Measurements from ENCODE around the gene PRKCA. TPM values are rescaled to one million over a fixed set of nuclear protein-coding genes. Genes with fewer than 3 reads are reported as not detected.

Gene PRKCA
- total RNA-seq, 1 donor from 2014 or later: 15.5 TPM

GRCh38 chr17:66495035-66495434 lies 192.6 kb downstream of the PRKCA start:
- DNase-seq (ENCODE audit: extremely low spot score in 2 of 2): no peak
- Histone ChIP-seq H3K36me3 (no peaks in the 10 kb centered on the region), H3K27ac (no peak overlapping the region), H3K27me3 (no peaks in the 10 kb centered on the region), H3K9me3 (no peaks in the 10 kb centered on the region), H3K4me3 (no peak overlapping the region), H3K4me1 (no peaks in the 10 kb centered on the region)
- intact Hi-C loops (cut with DNase I): loop anchor here (10.0 kb wide), 1 partner anchor 60 kb away; no protein-coding TSS in a partner anchor
- TF ChIP-seq, protein P1, sequence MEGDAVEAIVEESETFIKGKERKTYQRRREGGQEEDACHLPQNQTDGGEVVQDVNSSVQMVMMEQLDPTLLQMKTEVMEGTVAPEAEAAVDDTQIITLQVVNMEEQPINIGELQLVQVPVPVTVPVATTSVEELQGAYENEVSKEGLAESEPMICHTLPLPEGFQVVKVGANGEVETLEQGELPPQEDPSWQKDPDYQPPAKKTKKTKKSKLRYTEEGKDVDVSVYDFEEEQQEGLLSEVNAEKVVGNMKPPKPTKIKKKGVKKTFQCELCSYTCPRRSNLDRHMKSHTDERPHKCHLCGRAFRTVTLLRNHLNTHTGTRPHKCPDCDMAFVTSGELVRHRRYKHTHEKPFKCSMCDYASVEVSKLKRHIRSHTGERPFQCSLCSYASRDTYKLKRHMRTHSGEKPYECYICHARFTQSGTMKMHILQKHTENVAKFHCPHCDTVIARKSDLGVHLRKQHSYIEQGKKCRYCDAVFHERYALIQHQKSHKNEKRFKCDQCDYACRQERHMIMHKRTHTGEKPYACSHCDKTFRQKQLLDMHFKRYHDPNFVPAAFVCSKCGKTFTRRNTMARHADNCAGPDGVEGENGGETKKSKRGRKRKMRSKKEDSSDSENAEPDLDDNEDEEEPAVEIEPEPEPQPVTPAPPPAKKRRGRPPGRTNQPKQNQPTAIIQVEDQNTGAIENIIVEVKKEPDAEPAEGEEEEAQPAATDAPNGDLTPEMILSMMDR (IDR thresholded peaks at IDR 0.05): no peak
- no peak for TF ChIP-seq POLR2AphosphoS5 (IDR thresholded peaks at IDR 0.05; ENCODE audit: insufficient read depth in 1 of 2, low read depth in 1 of 2)
- no peak for TF ChIP-seq POLR2A (IDR thresholded peaks at IDR 0.05)

GRCh38 chr17:66496306-66496705 lies 193.9 kb downstream of the PRKCA start:
- Histone ChIP-seq H3K27ac (no peak overlapping the region), H3K27me3 (no peaks in the 10 kb centered on the region), H3K36me3 (no peaks in the 10 kb centered on the region), H3K4me1 (no peaks in the 10 kb centered on the region), H3K4me3 (no peak overlapping the region), H3K9me3 (no peaks in the 10 kb centered on the region)
- DNase-seq (ENCODE audit: extremely low spot score in 2 of 2): no peak
- TF ChIP-seq POLR2AphosphoS5 (IDR thresholded peaks at IDR 0.05; ENCODE audit: insufficient read depth in 1 of 2, low read depth in 1 of 2) (no peak), POLR2A (IDR thresholded peaks at IDR 0.05) (no peak)
- TF ChIP-seq, protein P1 (IDR thresholded peaks at IDR 0.05): no peak
- intact Hi-C loops (cut with DNase I): loop anchor here (10.0 kb wide), 1 partner anchor 58 kb away; no protein-coding TSS in a partner anchor

DNA sequence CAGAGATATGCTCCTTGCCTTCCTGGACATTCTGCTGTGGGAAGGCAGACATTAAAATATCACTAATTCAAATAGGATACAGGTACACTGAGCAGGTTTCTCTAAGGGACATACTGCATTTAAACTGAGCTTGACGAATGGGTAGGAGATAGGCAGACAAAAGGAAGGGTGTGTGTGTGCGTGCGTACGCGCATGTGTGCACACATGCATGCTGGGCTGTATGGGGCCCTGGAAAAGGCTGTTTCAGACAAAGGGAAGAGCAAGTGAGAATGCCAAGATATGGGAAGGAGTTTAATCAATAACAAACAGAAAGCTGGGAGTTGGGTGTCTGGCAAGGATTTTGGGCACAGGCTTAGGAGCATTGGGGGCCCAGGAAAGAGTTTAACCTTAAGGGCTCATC lies 196.2 kb downstream of the PRKCA start:
- TF ChIP-seq, protein P1 (IDR thresholded peaks at IDR 0.05): no peak
- no peak for TF ChIP-seq POLR2AphosphoS5 (IDR thresholded peaks at IDR 0.05; ENCODE audit: insufficient read depth in 1 of 2, low read depth in 1 of 2)
- Histone ChIP-seq H3K9me3 (no peaks in the 10 kb centered on the region), H3K27ac (no peak overlapping the region), H3K4me1 (no peaks in the 10 kb centered on the region), H3K36me3 (no peaks in the 10 kb centered on the region), H3K4me3 (no peak overlapping the region), H3K27me3 (no peaks in the 10 kb centered on the region)
- peak in 1 of 2 donors; percentile 82 for DNase-seq (ENCODE audit: extremely low spot score in 2 of 2)
- intact Hi-C loops (cut with DNase I): loop anchor here (10.0 kb wide), 1 partner anchor 56 kb away; no protein-coding TSS in a partner anchor

DNA sequence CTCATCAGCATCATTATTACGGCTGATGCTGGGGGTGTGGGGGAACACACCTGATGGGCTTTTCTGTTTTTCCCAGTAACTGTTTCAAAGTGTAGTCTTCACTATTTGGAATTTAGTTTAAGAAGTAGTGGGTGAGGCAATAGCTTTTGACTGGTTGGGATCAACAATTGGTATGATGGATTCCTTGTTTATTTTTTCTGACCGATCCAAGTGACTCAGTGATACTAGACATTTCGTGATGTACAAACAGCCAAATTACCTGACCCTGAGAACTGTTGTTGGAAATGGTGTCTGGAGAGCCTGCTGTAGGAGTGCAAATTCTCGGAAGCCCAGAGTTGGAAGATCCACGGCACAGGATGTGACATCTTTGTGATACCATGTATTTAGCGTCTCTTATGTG lies 204.2 kb downstream of the PRKCA start:
- no peak for DNase-seq (ENCODE audit: extremely low spot score in 2 of 2)
- Histone ChIP-seq H3K4me1 (peaks cover 24% of the 10 kb centered on the region), H3K36me3 (no peaks in the 10 kb centered on the region), H3K4me3 (no peak overlapping the region), H3K27ac (no peak overlapping the region), H3K27me3 (no peaks in the 10 kb centered on the region), H3K9me3 (no peaks in the 10 kb centered on the region)
- intact Hi-C loops (cut with DNase I): no loop called here
- TF ChIP-seq POLR2A (IDR thresholded peaks at IDR 0.05) (no peak), POLR2AphosphoS5 (IDR thresholded peaks at IDR 0.05; ENCODE audit: insufficient read depth in 1 of 2, low read depth in 1 of 2) (no peak)
- TF ChIP-seq, protein P1 (IDR thresholded peaks at IDR 0.05): no peak

GRCh38 chr17:66507103-66507923 lies 204.9 kb downstream of the PRKCA start:
- intact Hi-C loops (cut with DNase I): no loop called here
- no peak overlapping the region for H3K4me3 ChIP-seq
- no peaks in the 10 kb centered on the region for H3K36me3 ChIP-seq
- peaks cover 24% of the 10 kb centered on the region for H3K4me1 ChIP-seq
- H3K9me3 ChIP-seq: no peaks in the 10 kb centered on the region
- DNase-seq (ENCODE audit: extremely low spot score in 2 of 2): no peak
- no peaks in the 10 kb centered on the region for H3K27me3 ChIP-seq
- peak overlapping the region; percentile 53 for H3K27ac ChIP-seq
- TF ChIP-seq POLR2A (IDR thresholded peaks at IDR 0.05) (no peak), POLR2AphosphoS5 (IDR thresholded peaks at IDR 0.05; ENCODE audit: insufficient read depth in 1 of 2, low read depth in 1 of 2) (peak in 1 of 2 donors; percentile 77)
- TF ChIP-seq, protein P1 (IDR thresholded peaks at IDR 0.05): no peak

Data from vagina (tissue), 2 donors.